Measurements from ENCODE around the gene FKBP8.

DNA sequence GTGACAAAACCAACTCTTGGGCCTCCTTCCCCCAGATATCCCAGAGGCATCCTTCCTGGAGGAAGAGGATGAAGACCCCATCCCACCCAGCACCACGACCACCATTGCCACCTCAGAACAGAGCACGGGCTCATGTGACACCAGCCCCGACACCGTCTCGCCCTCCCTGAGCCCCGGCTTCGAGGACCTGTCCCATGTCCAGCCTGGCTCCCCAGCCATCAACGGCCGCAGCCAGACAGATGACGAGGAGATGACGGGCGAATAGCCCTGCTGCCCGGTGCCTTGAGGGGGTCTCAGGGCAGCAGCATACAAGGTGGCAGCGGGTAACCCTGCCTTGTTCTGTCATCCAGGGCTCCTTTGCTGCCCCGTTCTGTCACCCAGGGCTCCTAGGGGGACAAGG, 25.0 kb upstream of the FKBP8 start:
- TF ChIP-seq, protein P1, sequence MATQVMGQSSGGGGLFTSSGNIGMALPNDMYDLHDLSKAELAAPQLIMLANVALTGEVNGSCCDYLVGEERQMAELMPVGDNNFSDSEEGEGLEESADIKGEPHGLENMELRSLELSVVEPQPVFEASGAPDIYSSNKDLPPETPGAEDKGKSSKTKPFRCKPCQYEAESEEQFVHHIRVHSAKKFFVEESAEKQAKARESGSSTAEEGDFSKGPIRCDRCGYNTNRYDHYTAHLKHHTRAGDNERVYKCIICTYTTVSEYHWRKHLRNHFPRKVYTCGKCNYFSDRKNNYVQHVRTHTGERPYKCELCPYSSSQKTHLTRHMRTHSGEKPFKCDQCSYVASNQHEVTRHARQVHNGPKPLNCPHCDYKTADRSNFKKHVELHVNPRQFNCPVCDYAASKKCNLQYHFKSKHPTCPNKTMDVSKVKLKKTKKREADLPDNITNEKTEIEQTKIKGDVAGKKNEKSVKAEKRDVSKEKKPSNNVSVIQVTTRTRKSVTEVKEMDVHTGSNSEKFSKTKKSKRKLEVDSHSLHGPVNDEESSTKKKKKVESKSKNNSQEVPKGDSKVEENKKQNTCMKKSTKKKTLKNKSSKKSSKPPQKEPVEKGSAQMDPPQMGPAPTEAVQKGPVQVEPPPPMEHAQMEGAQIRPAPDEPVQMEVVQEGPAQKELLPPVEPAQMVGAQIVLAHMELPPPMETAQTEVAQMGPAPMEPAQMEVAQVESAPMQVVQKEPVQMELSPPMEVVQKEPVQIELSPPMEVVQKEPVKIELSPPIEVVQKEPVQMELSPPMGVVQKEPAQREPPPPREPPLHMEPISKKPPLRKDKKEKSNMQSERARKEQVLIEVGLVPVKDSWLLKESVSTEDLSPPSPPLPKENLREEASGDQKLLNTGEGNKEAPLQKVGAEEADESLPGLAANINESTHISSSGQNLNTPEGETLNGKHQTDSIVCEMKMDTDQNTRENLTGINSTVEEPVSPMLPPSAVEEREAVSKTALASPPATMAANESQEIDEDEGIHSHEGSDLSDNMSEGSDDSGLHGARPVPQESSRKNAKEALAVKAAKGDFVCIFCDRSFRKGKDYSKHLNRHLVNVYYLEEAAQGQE (IDR thresholded peaks at IDR 0.05; ENCODE audit: insufficient read depth in 1 of 2, low read depth in 2 of 2, low read length in 1 of 2) = no peak
- TF ChIP-seq, protein P2, sequence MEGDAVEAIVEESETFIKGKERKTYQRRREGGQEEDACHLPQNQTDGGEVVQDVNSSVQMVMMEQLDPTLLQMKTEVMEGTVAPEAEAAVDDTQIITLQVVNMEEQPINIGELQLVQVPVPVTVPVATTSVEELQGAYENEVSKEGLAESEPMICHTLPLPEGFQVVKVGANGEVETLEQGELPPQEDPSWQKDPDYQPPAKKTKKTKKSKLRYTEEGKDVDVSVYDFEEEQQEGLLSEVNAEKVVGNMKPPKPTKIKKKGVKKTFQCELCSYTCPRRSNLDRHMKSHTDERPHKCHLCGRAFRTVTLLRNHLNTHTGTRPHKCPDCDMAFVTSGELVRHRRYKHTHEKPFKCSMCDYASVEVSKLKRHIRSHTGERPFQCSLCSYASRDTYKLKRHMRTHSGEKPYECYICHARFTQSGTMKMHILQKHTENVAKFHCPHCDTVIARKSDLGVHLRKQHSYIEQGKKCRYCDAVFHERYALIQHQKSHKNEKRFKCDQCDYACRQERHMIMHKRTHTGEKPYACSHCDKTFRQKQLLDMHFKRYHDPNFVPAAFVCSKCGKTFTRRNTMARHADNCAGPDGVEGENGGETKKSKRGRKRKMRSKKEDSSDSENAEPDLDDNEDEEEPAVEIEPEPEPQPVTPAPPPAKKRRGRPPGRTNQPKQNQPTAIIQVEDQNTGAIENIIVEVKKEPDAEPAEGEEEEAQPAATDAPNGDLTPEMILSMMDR (IDR thresholded peaks at IDR 0.05) = no peak
